ENCODE data around the gene DPP6. TPM values are rescaled to one million over a fixed set of nuclear protein-coding genes. Genes with fewer than 3 reads are reported as not detected.

The DPP6 gene
- total and polyA plus RNA-seq, 9 of the 15 experiments (the other 6 are each of a cell fraction or from before 2014, with no cell fraction given): not detected

GRCh38 chr7:154390961-154391360 is 338.8 kb downstream of the DPP6 start:
- intact Hi-C loops (cut with micrococcal nuclease): no loop called here
- POLR2A ChIA-PET: interaction anchor here (0.6 kb wide), 1 partner anchor 858 kb away, joined by 5 read pairs; no protein-coding TSS in a partner anchor

GRCh38 chr7:154394804-154395203 is 342.6 kb downstream of the DPP6 start:
- Histone ChIP-seq H3K27me3 (ENCODE audit: control insufficient read depth in 2 of 2, insufficient read depth in 2 of 2, low read length in 2 of 2) (peaks cover 9 to 21% of the 10 kb centered on the region in 2 experiments; a peak in 4 of 5 replicates), H3K4me3 (no peak overlapping the region), H3K79me2 (ENCODE audit: control insufficient read depth, insufficient read depth, low read length) (no peaks in the 10 kb centered on the region), H3K36me3 (ENCODE audit: control insufficient read depth, insufficient read depth, low read length) (no peaks in the 10 kb centered on the region), H3K9me3 (replicated peaks; ENCODE audit: control insufficient read depth, insufficient read depth, low read depth, low read length) (no peaks in the 10 kb centered on the region), H3K9me1 (ENCODE audit: control insufficient read depth, insufficient read depth, low read length) (no peaks in the 10 kb centered on the region), H3K27ac (ENCODE audit: extremely low read depth, low read depth, low read length) (no peak overlapping the region), H3K4me1 (replicated peaks in 1 of 2; ENCODE audit: control insufficient read depth in 2 of 2, insufficient read depth in 2 of 2, low read length in 2 of 2) (no peaks in the 10 kb centered on the region), H3K9ac (ENCODE audit: insufficient read depth in 1 of 2, low read depth in 2 of 2, low read length in 2 of 2) (no peak overlapping the region), H4K20me1 (replicated peaks; ENCODE audit: control insufficient read depth, insufficient read depth, low read length) (no peaks in the 10 kb centered on the region), H3K4me2 (ENCODE audit: insufficient read depth, low read length) (no peak overlapping the region), H2AFZ (ENCODE audit: low read depth, low read length) (no peak overlapping the region)
- FAIRE-seq (no peak), DNase-seq (ENCODE audit: extremely low read depth in 1 of 4, low spot score in 3 of 4) (no peak), ATAC-seq (no peak)
- CTCF ChIA-PET (ENCODE audit: low intra/inter-chr PET ratio): no interaction called here
- in situ Hi-C loops (cut with MboI): no loop called here
- intact Hi-C loops (cut with micrococcal nuclease): no loop called here
- POLR2A ChIA-PET: no interaction called here
- 3% methylated on average over 2 of the region's 2 CpGs for whole genome bisulfite sequencing (ENCODE audit: insufficient coverage, low coverage, missing lambda C conversion rate)
- TF ChIP-seq CEBPB (tag; IDR thresholded peaks at IDR 0.05) (0 out of 2 replicates have a peak, but pooled peaks have one; percentile 20), ZNF408 (CRISPR knock-in tag; IDR thresholded peaks at IDR 0.05; ENCODE audit: low read depth) (no peak)
- no TSS peak for BruUV-seq (replicated peaks)

More at GRCh38 chr7:154390961-154391360, 338.8 kb downstream of the DPP6 start:
- H3K79me2 ChIP-seq (ENCODE audit: control insufficient read depth, insufficient read depth, low read length): no peaks in the 10 kb centered on the region
- FAIRE-seq (no peak), DNase-seq (ENCODE audit: extremely low read depth in 1 of 4, low spot score in 3 of 4) (no peak), ATAC-seq (no peak)
- H3K9ac ChIP-seq (ENCODE audit: insufficient read depth in 1 of 2, low read depth in 2 of 2, low read length in 2 of 2): no peak overlapping the region
- CTCF ChIA-PET (ENCODE audit: low intra/inter-chr PET ratio): no interaction called here
- no peaks in the 10 kb centered on the region for H3K4me1 ChIP-seq (replicated peaks in 1 of 2; ENCODE audit: control insufficient read depth in 2 of 2, insufficient read depth in 2 of 2, low read length in 2 of 2)
- H3K27ac ChIP-seq (ENCODE audit: extremely low read depth, low read depth, low read length): no peak overlapping the region
- no TSS peak for BruUV-seq (replicated peaks)
- H3K4me3 ChIP-seq: no peak overlapping the region
- no peaks in the 10 kb centered on the region for H3K36me3 ChIP-seq (ENCODE audit: control insufficient read depth, insufficient read depth, low read length)
- peaks cover 9 to 22% of the 10 kb centered on the region in 2 experiments; a peak in 4 of 5 replicates for H3K27me3 ChIP-seq (ENCODE audit: control insufficient read depth in 2 of 2, insufficient read depth in 2 of 2, low read length in 2 of 2)
- no peaks in the 10 kb centered on the region for H3K9me1 ChIP-seq (ENCODE audit: control insufficient read depth, insufficient read depth, low read length)
- H4K20me1 ChIP-seq (replicated peaks; ENCODE audit: control insufficient read depth, insufficient read depth, low read length): 0 out of 2 replicates have a peak, but pooled peaks cover 2% of the 10 kb centered on the region
- no peaks in the 10 kb centered on the region for H3K9me3 ChIP-seq (replicated peaks; ENCODE audit: control insufficient read depth, insufficient read depth, low read depth, low read length)
- no peak for TF ChIP-seq EZH2 (IDR thresholded peaks at IDR 0.05; ENCODE audit: borderline replicate concordance, low read depth, low read length)
- TF ChIP-seq, protein P1, sequence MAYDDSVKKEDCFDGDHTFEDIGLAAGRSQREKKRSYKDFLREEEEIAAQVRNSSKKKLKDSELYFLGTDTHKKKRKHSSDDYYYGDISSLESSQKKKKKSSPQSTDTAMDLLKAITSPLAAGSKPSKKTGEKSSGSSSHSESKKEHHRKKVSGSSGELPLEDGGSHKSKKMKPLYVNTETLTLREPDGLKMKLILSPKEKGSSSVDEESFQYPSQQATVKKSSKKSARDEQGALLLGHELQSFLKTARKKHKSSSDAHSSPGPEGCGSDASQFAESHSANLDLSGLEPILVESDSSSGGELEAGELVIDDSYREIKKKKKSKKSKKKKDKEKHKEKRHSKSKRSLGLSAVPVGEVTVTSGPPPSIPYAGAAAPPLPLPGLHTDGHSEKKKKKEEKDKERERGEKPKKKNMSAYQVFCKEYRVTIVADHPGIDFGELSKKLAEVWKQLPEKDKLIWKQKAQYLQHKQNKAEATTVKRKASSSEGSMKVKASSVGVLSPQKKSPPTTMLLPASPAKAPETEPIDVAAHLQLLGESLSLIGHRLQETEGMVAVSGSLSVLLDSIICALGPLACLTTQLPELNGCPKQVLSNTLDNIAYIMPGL (CRISPR knock-in tag; IDR thresholded peaks at IDR 0.05): no peak
- no peak for TF ChIP-seq ZNF507 (tag; conservative IDR thresholded peaks at IDR 0.05)
- 2% methylated on average over 17 of the region's 17 CpGs for WGBS (ENCODE audit: insufficient coverage, low coverage, missing lambda C conversion rate)
- H3K4me2 ChIP-seq (ENCODE audit: insufficient read depth, low read length): no peak overlapping the region
- no peak overlapping the region for H2AFZ ChIP-seq (ENCODE audit: low read depth, low read length)
- in situ Hi-C loops (cut with MboI): no loop called here
